BLaER1 (cell line): ENCODE data around the gene EIF2A.
A peak's percentile ranks its signal among the peaks of the same experiment; 100 is the strongest.

Experiments used
- H3K27ac ChIP-seq: shearing (Covaris generic); formaldehyde crosslinking; 2 replicates; pipeline ENCODE4 v1.8.1; 2022
- H3K27me3 ChIP-seq: shearing (Covaris generic); formaldehyde crosslinking; 2 replicates; pipeline ENCODE4 v1.8.1; 2022
- H3K36me3 ChIP-seq: shearing (Covaris generic); formaldehyde crosslinking; 2 replicates; pipeline ENCODE4 v1.8.1; 2022
- H3K4me1 ChIP-seq: shearing (Covaris generic); formaldehyde crosslinking; 2 replicates; pipeline ENCODE4 v1.8.1; 2022
- H3K4me2 ChIP-seq: shearing (Covaris generic); formaldehyde crosslinking; 2 replicates; pipeline ENCODE4 v1.8.1; 2022
- H3K4me3 ChIP-seq: shearing (Covaris generic); formaldehyde crosslinking; 2 replicates; pipeline ENCODE4 v1.8.1; 2022
- H3K9ac ChIP-seq: shearing (Covaris generic); formaldehyde crosslinking; 2 replicates; pipeline ENCODE4 v1.8.1; 2022
- H3K9me3 ChIP-seq: shearing (Covaris generic); formaldehyde crosslinking; 2 replicates; pipeline ENCODE4 v1.8.1; 2022
- H4K20me1 ChIP-seq: shearing (Covaris generic); formaldehyde crosslinking; 2 replicates; pipeline ENCODE4 v1.8.1; 2022
- Cebpa-rat ChIP-seq: shearing (Covaris generic); IDR thresholded peaks from 2 replicates; pipeline ENCODE4 v1.8.1; 2022

EIF2A gene

GRCh38 chr3:150543128-150543527 is 3.5 kb upstream of the EIF2A start:
- H3K27ac ChIP-seq = no peak overlapping the region
- no peak overlapping the region for H3K4me2 ChIP-seq
- H3K9ac ChIP-seq = no peak overlapping the region
- TF ChIP-seq Cebpa-rat = no peak
- peaks cover 47% of the 10 kb centered on the region for H4K20me1 ChIP-seq
- peaks cover 25% of the 10 kb centered on the region for H3K4me1 ChIP-seq
- H3K36me3 ChIP-seq = peaks cover 36% of the 10 kb centered on the region
- H3K4me3 ChIP-seq = no peak overlapping the region
- H3K9me3 ChIP-seq = no peaks in the 10 kb centered on the region
- H3K27me3 ChIP-seq = no peaks in the 10 kb centered on the region

- no peak overlapping the region for H3K9ac ChIP-seq
These were observed 3.1 kb upstream of the EIF2A start for GRCh38 chr3:150543531-150543930.

GRCh38 chr3:150544041-150544440 is 2.5 kb upstream of the EIF2A start:
- TF ChIP-seq Cebpa-rat = no peak
- no peak overlapping the region for H3K27ac ChIP-seq
- no peak overlapping the region for H3K9ac ChIP-seq
- H4K20me1 ChIP-seq = peaks cover 47% of the 10 kb centered on the region
- peaks cover 30% of the 10 kb centered on the region for H3K36me3 ChIP-seq
- H3K27me3 ChIP-seq = no peaks in the 10 kb centered on the region
- H3K4me3 ChIP-seq = peak overlapping the region; percentile 91; the same call in 1 of the 2 replicates
- H3K9me3 ChIP-seq = no peaks in the 10 kb centered on the region
- peak overlapping the region; percentile 85 for H3K4me2 ChIP-seq
- H3K4me1 ChIP-seq = peaks cover 31% of the 10 kb centered on the region

More at GRCh38 chr3:150543531-150543930, 3.1 kb upstream of the EIF2A start:
- Histone ChIP-seq H3K27ac (no peak overlapping the region), H3K4me2 (no peak overlapping the region), H3K9me3 (no peaks in the 10 kb centered on the region), H3K4me3 (no peak overlapping the region), H3K36me3 (peaks cover 35% of the 10 kb centered on the region), H3K27me3 (no peaks in the 10 kb centered on the region), H4K20me1 (peaks cover 47% of the 10 kb centered on the region), H3K4me1 (peaks cover 29% of the 10 kb centered on the region)
- no peak for TF ChIP-seq Cebpa-rat

GRCh38 chr3:150544726-150545125 is 1.9 kb upstream of the EIF2A start:
- no peak for TF ChIP-seq Cebpa-rat
- Histone ChIP-seq H3K27me3 (no peaks in the 10 kb centered on the region), H3K9me3 (no peaks in the 10 kb centered on the region), H3K36me3 (peaks cover 33% of the 10 kb centered on the region), H3K4me3 (peak overlapping the region; percentile 91), H3K4me2 (peak overlapping the region; percentile 85), H3K27ac (peak overlapping the region; percentile 99; the same call in 1 of the 2 replicates), H4K20me1 (peaks cover 47% of the 10 kb centered on the region), H3K9ac (peak overlapping the region; percentile 98), H3K4me1 (peaks cover 37% of the 10 kb centered on the region)

GRCh38 chr3:150545419-150546225 is 965 bp upstream of the EIF2A start:
- peaks cover 51% of the 10 kb centered on the region for H4K20me1 ChIP-seq
- TF ChIP-seq Cebpa-rat = no peak
- peaks cover 35% of the 10 kb centered on the region for H3K36me3 ChIP-seq
- H3K4me3 ChIP-seq = peak overlapping the region; percentile 91
- peak overlapping the region; percentile 98 for H3K9ac ChIP-seq
- peak overlapping the region; percentile 85 for H3K4me2 ChIP-seq
- H3K27me3 ChIP-seq = no peaks in the 10 kb centered on the region
- peak overlapping the region; percentile 99 for H3K27ac ChIP-seq
- no peaks in the 10 kb centered on the region for H3K9me3 ChIP-seq
- peaks cover 37% of the 10 kb centered on the region for H3K4me1 ChIP-seq

- H3K4me3 ChIP-seq = peak overlapping the region; percentile 91
- no peaks in the 10 kb centered on the region for H3K27me3 ChIP-seq
- peaks cover 39% of the 10 kb centered on the region for H3K36me3 ChIP-seq
- H3K9ac ChIP-seq = peak overlapping the region; percentile 86
- H3K4me1 ChIP-seq = peaks cover 37% of the 10 kb centered on the region
- TF ChIP-seq Cebpa-rat = no peak
- peaks cover 50% of the 10 kb centered on the region for H4K20me1 ChIP-seq
- H3K9me3 ChIP-seq = no peaks in the 10 kb centered on the region
- peak overlapping the region; percentile 92 for H3K4me2 ChIP-seq
- peak overlapping the region; percentile 99 for H3K27ac ChIP-seq
These were observed 606 bp downstream of the EIF2A start for GRCh38 chr3:150547045-150547741.

- Histone ChIP-seq H3K4me3 (no peak overlapping the region), H3K9ac (no peak overlapping the region), H3K36me3 (peaks cover 75% of the 10 kb centered on the region), H3K4me1 (no peaks in the 10 kb centered on the region), H4K20me1 (peaks cover 74% of the 10 kb centered on the region), H3K27me3 (no peaks in the 10 kb centered on the region), H3K27ac (no peak overlapping the region), H3K9me3 (no peaks in the 10 kb centered on the region), H3K4me2 (no peak overlapping the region)
- TF ChIP-seq Cebpa-rat = no peak
These were observed 9.4 kb downstream of the EIF2A start for GRCh38 chr3:150555859-150556436.

GRCh38 chr3:150556792-150557191 is 10.2 kb downstream of the EIF2A start:
- Histone ChIP-seq H4K20me1 (peaks cover 71% of the 10 kb centered on the region), H3K27me3 (no peaks in the 10 kb centered on the region), H3K36me3 (peaks cover 76% of the 10 kb centered on the region), H3K27ac (no peak overlapping the region), H3K4me2 (no peak overlapping the region), H3K9ac (no peak overlapping the region), H3K9me3 (no peaks in the 10 kb centered on the region), H3K4me3 (no peak overlapping the region), H3K4me1 (no peaks in the 10 kb centered on the region)
- TF ChIP-seq Cebpa-rat = no peak

- no peaks in the 10 kb centered on the region for H3K4me1 ChIP-seq
- no peak overlapping the region for H3K9ac ChIP-seq
- no peak overlapping the region for H3K4me3 ChIP-seq
- H3K27ac ChIP-seq = no peak overlapping the region
- TF ChIP-seq Cebpa-rat = no peak
- peaks cover 75% of the 10 kb centered on the region for H3K36me3 ChIP-seq
- no peaks in the 10 kb centered on the region for H3K9me3 ChIP-seq
- H3K4me2 ChIP-seq = no peak overlapping the region
- peaks cover 71% of the 10 kb centered on the region for H4K20me1 ChIP-seq
- no peaks in the 10 kb centered on the region for H3K27me3 ChIP-seq
These were observed 11.1 kb downstream of the EIF2A start for GRCh38 chr3:150557725-150558124.

- H3K27me3 ChIP-seq = no peaks in the 10 kb centered on the region
- peaks cover 15% of the 10 kb centered on the region; the same call in 1 of the 2 replicates for H4K20me1 ChIP-seq
- no peak for TF ChIP-seq Cebpa-rat
- no peak overlapping the region for H3K4me3 ChIP-seq
- H3K36me3 ChIP-seq = peaks cover 73% of the 10 kb centered on the region
- no peak overlapping the region for H3K9ac ChIP-seq
- H3K9me3 ChIP-seq = no peaks in the 10 kb centered on the region
- no peaks in the 10 kb centered on the region for H3K4me1 ChIP-seq
- H3K27ac ChIP-seq = no peak overlapping the region
- H3K4me2 ChIP-seq = no peak overlapping the region
These were observed 17.7 kb downstream of the EIF2A start for GRCh38 chr3:150564243-150564642.
